Stimulated activated CD8-positive, alpha-beta memory T cell treated with anti-CD3 and anti-CD28 coated beads, Interleukin-7, amount 100 ng/mL, for 4 hours (primary cell): ENCODE measurements around the gene SCPEP1.
"Not testable (repeated sequence)": the region's sequence is repeated elsewhere in the genome, so short reads cannot be mapped to it uniquely, and the experiment has no call there.

ENCODE experiments used
- DNase-seq, 2 donors: peaks; one replicate each; pipeline ENCODE4 v3.0.0-alpha.2; 2020; ENCODE audit warnings: low read depth in 2 of 2

Gene SCPEP1

GRCh38 chr17:56965681-56966080, 12.2 kb upstream of the SCPEP1 start:
- not testable (repeated sequence) for DNase-seq

- DNase-seq: no peak
Observed at GRCh38 chr17:56966338-56966737, 11.6 kb upstream of the SCPEP1 start.

DNA sequence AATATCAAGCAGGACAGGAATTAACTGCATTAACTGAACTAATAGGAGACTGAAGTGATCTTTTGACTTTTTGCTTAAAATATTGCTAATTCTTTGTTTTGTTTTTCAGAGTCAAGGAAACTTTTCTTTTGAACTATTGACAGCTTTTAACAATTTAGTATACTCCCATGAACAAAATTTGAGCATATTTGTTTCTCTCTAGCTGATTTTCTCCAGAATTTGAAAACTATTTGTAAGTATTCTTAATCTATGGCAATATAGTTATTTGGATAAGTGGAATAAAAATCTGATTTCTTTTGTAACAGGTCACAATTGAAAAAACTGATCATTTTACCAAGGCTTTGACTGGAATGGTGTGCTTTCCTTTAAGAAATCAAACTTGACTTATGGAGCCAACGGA, 7.0 kb upstream of the SCPEP1 start:
- DNase-seq: no peak

GRCh38 chr17:56972111-56972730, 5.7 kb upstream of the SCPEP1 start:
- no peak for DNase-seq

GRCh38 chr17:56973520-56973919, 4.4 kb upstream of the SCPEP1 start:
- DNase-seq: no peak

DNA sequence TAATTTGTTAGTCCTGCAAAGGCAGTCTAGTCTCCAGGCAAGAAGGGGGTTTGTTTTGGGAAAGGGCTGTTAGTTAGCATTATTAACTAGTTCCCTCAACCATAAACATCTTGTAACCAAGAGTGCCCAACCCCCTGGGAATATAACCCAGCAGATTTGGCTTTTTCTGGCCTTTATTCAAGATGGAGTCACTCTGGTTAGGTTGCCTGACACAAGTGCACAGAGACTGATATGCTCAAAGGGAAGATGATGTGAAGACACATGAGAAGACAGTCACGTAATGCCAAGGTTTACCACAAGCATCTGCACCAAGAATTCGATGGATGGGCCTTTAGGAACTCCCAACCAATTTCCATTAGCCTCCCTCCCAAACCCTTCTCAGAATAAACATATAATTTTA, 3.9 kb upstream of the SCPEP1 start:
- no peak for DNase-seq

DNA sequence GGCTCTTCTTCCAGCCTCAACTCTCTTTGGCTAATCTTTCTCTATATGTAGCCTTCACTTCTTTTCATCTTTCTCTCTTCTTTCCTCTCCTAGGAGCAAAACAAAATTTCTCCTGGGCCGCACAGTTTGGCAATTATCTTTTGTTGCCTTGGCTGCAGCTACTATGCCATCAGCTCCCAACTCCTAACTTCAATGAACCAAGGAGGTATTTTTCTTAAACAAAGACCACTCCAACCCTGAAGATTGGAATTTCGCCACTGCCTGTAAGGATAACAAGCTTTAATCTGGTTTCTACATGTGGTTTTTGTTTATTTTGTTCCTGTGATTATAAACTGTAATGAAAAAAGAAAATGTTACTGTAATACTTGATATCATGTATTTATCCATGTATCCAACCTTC, 2.3 kb upstream of the SCPEP1 start:
- no peak for DNase-seq

DNA sequence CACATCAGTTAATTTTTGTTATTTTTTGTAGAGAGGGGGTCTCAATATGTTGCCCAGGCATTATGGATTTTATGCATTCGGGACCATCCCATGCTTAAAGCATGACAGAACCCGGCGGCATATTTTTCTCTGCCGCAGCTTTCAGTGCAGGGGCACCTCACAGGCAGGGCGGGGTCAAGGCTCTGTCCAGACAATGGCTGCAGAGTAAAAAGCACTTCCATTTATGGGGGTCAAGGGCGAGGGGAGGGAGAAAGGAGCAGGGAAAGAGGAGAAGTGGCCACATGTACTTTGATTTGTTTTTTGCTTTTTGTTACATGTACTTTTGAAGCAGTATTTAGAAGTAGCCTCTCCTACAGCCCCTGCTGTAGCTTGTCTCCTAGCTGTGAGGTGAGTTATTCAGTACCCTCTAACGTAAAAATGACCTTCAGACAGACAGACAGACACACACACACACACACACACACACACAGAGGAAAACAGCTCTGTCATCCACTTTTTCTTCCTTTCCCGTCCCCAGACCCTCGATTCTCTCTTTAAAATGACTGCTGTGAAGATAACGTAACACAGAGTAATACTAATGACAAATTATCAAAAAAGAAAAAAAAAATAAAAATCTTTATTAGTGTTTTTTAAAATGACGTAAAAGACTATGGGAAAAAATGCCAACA, 856 bp upstream of the SCPEP1 start:
- DNase-seq: no peak

DNA sequence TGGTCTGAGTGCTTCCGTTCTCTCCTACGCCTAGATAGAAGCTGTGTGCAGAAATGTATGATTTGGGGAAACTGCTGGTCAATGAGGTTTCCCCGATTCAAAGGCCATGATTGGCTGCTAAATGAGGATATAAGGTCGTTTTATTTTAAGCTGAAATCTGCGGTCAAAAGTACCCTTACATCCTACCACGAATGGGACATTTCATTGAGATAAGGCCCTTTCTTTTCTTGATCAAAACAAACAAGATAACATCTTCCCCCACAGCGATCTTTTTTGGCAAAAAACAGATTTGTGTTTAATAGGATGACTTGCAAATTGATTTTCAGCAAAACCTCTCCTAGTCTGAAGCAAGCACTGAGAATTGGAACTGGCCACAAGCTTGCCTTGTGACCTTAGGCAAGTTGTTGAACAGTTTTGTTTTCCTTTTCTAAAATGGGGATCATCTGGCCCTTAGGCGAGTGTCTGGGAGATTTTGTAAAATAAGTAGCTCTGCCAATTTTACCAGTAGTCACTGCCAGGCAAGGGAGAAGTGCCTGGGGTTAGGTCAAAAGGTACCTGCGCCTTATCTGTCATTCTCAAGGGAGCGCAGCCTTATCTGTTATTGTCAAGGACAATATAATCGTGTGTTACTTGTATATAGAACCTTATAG, 635 bp downstream of the SCPEP1 start:
- no peak for DNase-seq

DNA sequence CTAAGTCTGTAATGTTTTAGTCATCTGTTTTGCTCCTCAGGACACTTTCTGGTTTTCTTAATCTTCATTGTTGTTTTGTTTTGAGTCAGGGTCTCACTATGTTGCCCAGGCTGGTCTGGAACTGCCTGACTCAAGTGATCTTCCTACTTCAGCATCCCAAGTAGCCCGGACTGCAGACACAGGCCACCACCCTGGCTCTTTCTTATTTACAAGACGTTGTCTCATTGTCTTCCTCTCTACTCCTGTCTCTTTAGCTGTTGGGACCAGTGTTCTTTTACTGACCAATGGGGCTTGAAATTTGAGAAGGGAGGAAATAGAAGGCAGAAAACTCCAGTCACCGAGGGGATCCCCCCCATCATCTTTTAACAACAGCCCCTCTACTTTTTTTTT, 1.2 kb downstream of the SCPEP1 start:
- DNase-seq: no peak

- not testable (repeated sequence) for DNase-seq
Observed at GRCh38 chr17:56980526-56980925, 2.6 kb downstream of the SCPEP1 start.

GRCh38 chr17:56982312-56982711, 4.4 kb downstream of the SCPEP1 start:
- DNase-seq: no peak

- DNase-seq: no peak
Observed at GRCh38 chr17:56983366-56983765, 5.4 kb downstream of the SCPEP1 start.

DNA sequence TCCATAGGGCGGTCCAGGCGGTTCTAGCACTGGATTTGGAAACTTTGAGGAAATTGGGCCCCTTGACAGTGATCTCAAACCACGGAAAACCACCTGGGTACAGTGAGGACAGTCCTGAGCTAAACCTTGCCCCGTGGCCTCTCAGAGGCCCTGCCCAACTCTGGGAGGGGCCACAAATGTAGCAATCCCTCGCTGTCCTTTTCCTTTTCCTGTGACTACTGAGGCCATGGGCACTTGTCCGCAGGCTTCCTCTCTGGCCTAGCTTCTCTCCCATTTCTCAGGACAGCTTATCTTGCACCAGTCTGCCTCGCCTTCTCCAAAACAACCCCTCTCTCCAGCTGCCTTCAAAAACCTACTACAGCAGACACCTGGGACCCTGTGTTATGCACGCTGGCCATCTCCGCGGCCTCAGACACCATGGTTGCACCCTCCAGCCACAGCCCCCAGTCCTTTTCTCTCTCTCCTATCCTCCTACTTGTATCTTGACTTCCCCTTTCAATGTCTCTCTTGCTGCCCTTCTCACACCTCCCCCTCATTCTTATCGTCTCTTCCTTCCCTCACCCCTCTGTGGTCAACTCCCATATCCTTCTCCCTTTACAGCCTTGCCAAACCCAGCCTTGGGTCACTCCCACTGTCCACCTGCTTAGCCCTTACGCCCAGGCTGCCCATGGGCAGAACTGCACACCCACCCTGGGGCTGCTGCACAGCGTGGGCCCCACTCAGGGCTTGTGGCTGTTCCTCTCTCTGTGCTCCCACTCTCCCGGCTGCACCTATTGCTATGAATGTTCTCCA, 7.6 kb downstream of the SCPEP1 start:
- DNase-seq: no peak

GRCh38 chr17:56987283-56987834, 9.4 kb downstream of the SCPEP1 start:
- no peak for DNase-seq

GRCh38 chr17:56988901-56989572, 11.1 kb downstream of the SCPEP1 start:
- no peak for DNase-seq

- DNase-seq: no peak
Observed at GRCh38 chr17:56992364-56992763, 14.4 kb downstream of the SCPEP1 start.

GRCh38 chr17:56994009-56994792, 16.3 kb downstream of the SCPEP1 start:
- DNase-seq: no peak

DNA sequence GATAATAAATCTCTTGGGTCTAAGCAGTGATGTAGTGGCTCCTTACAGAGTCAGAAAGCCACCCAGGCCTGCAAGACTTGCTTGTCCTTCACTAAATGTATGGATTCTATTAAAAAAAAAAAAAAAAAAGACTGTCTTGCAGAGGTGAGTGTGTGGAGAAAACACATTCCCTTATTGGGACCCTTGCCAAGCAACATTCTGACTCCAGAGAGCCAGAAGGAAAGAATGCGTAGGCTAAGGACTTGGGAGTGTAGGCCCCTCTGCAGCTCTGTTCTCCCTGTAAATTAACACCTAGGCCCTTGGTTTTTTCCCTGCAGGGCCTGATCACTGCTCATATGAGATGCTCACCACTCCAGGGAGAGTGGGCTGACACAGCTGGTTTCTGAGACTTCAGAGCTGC, 17.8 kb downstream of the SCPEP1 start:
- DNase-seq: no peak

GRCh38 chr17:56997313-56997712, 19.4 kb downstream of the SCPEP1 start:
- no peak for DNase-seq

DNA sequence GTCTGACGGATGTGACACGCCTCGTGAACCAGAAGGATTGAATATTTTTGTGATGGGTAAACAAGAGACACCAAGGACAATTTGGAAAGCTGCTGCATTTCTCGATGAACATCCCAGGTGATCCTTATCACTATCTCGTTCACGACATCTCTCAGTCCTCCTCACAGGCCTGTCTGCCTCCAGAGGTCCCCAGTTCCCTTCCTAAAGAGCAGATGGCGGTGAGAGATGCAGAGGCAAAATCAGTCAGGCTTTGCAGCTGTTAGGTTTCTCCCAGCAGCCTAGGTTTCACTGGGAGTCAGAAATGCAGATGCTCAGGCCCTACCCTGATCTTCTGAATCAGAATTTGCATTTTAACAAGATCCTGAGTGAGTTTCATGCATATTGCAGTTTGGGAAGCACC, 23.6 kb downstream of the SCPEP1 start:
- no peak for DNase-seq
